ENCODE measurements around the gene ZFPM1. TPM values are rescaled to one million over a fixed set of nuclear protein-coding genes. Genes with fewer than 3 reads are reported as not detected.
A peak's percentile ranks its signal among the peaks of the same experiment; 100 is the strongest.

Gene ZFPM1
- total and polyA plus RNA-seq, 10 donors: 2.3 to 25.3 (median 8.9) TPM

DNA sequence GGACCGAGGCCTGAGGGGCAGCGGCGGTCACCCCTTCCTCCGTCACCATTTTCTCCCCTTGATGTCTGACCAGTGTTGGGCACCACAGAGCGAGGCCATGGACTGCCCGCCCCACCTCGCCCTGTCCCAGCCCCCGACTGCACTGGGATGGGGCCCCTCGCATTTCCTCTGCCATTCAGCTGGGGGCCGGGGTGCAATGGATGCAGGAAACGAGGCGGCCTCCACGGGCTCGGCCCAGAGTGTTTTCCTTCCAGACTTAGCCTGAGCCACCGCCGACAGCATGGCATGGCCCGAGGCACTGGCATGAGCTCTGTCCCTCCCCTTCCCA lies 72.5 kb downstream of the ZFPM1 start:
- no peak for DNase-seq
- Histone ChIP-seq H3K36me3 (peaks cover 0 to 36% (median 15%) of the 10 kb centered on the region in 6 donors), H3K9me3 (no peaks in the 10 kb centered on the region), H3K27ac (peak overlapping the region in 7 of 8 donors; percentile 23 to 84 (median 70)), H3K4me1 (peaks cover 18 to 64% (median 51%) of the 10 kb centered on the region in 6 donors), H3K4me3 (no peak overlapping the region), H3K27me3 (replicated peaks in 1 of 7) (peaks cover 0 to 15% (median 0%) of the 10 kb centered on the region in 7 donors)
- WGBS, 5 donors: 28 to 58% (median 36%) methylated on average over 9 to 17 of the region's 17 CpGs
- intact Hi-C loops (cut with DNase I; ENCODE audit: low total_unique reads): no loop called here
- TF ChIP-seq POLR2AphosphoS5 (IDR thresholded peaks at IDR 0.05): peak in 1 of 3 donors; percentile 23
- TF ChIP-seq, protein P1, sequence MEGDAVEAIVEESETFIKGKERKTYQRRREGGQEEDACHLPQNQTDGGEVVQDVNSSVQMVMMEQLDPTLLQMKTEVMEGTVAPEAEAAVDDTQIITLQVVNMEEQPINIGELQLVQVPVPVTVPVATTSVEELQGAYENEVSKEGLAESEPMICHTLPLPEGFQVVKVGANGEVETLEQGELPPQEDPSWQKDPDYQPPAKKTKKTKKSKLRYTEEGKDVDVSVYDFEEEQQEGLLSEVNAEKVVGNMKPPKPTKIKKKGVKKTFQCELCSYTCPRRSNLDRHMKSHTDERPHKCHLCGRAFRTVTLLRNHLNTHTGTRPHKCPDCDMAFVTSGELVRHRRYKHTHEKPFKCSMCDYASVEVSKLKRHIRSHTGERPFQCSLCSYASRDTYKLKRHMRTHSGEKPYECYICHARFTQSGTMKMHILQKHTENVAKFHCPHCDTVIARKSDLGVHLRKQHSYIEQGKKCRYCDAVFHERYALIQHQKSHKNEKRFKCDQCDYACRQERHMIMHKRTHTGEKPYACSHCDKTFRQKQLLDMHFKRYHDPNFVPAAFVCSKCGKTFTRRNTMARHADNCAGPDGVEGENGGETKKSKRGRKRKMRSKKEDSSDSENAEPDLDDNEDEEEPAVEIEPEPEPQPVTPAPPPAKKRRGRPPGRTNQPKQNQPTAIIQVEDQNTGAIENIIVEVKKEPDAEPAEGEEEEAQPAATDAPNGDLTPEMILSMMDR (IDR thresholded peaks at IDR 0.05 in 8 of 11, conservative IDR thresholded peaks at IDR 0.05 in 3 of 11): no peak

DNA sequence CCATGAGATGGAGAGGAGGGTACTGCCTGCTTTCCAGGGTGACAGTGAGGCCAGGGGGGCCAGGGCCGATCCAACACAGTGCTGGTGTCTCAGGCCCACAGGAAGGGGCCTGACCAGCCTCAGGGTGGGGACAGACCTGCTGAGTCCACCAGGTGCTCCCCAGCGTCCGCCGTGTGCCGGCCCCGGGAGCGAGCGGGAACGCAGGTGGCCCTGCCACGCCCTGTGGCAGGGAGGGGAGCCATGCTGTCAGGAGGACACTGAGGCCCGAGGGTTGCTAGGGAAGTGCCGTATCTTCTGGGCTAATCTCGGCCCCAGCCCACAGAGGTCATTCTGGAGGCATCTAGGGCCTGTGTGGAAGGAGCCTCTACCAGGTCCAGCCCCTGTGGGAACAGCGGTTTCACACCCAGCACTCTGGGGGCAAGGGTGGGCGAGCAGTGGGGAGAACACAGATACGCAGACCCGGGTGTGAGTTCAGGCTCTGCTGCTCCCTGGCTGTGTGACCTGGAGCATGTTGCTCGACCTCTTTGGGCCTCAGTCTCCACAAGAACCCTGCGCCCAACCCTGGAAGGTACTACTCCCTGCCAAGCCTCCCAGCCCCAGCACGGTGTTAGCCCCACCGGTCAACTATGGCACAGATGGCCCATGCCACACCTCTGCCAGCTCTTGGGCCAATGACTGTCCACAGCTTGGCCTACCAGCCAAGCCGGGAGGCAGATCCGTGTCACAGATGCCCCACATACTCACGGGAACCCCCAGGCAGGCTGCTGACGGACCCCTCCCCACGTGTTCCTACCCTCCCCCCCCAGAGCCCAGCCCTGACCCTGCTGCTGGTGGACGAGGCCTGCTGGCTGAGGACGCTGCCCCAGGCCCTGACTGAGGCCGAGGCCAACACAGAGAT lies 73.2 kb downstream of the ZFPM1 start:
- Histone ChIP-seq H3K4me1 (peaks cover 18 to 64% (median 51%) of the 10 kb centered on the region in 6 donors), H3K27ac (peak overlapping the region in 7 of 8 donors; percentile 29 to 84 (median 70)), H3K9me3 (no peaks in the 10 kb centered on the region), H3K36me3 (peaks cover 0 to 40% (median 15%) of the 10 kb centered on the region in 6 donors), H3K27me3 (replicated peaks in 1 of 7) (peaks cover 0 to 15% (median 0%) of the 10 kb centered on the region in 7 donors), H3K4me3 (no peak overlapping the region)
- TF ChIP-seq POLR2AphosphoS5 (IDR thresholded peaks at IDR 0.05) (no peak), POLR2A (IDR thresholded peaks at IDR 0.05) (no peak)
- TF ChIP-seq, protein P1 (IDR thresholded peaks at IDR 0.05 in 8 of 11, conservative IDR thresholded peaks at IDR 0.05 in 3 of 11): no peak
- intact Hi-C loops (cut with DNase I; ENCODE audit: low total_unique reads): no loop called here
- WGBS, 5 donors: 59 to 73% (median 69%) methylated on average over 17 to 29 of the region's 29 CpGs
- DNase-seq: no peak

DNA sequence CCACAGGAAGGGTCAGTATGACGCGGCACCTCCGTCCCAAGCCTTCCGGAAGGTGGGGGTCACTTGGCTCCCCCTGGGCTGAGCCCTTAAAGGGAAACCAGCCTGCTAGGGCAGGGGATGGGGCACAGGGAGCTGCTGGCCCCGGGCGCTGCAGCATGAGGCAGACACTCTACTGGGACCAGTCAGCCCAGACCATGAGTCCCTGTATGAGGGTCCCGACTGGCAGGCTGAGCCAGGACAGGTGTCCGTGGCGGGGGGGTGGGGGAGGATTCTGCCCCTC lies 73.8 kb downstream of the ZFPM1 start:
- TF ChIP-seq, protein P1 (IDR thresholded peaks at IDR 0.05 in 8 of 11, conservative IDR thresholded peaks at IDR 0.05 in 3 of 11): no peak
- TF ChIP-seq POLR2AphosphoS5 (IDR thresholded peaks at IDR 0.05): peak; percentile 42 to 49 (median 45)
- H3K27me3 ChIP-seq (replicated peaks in 1 of 7): peaks cover 0 to 15% (median 0%) of the 10 kb centered on the region in 7 donors
- H3K4me1 ChIP-seq: peaks cover 18 to 69% (median 53%) of the 10 kb centered on the region in 6 donors
- intact Hi-C loops (cut with DNase I; ENCODE audit: low total_unique reads): no loop called here
- H3K27ac ChIP-seq: peak overlapping the region in 6 of 8 donors; percentile 29 to 84 (median 74)
- WGBS, 5 donors: 37 to 83% (median 72%) methylated on average over 4 to 9 of the region's 9 CpGs
- H3K36me3 ChIP-seq: peaks cover 0 to 44% (median 15%) of the 10 kb centered on the region in 6 donors
- no peaks in the 10 kb centered on the region for H3K9me3 ChIP-seq
- peak overlapping the region in 1 of 8 donors; percentile 5 for H3K4me3 ChIP-seq
- no peak for DNase-seq

DNA sequence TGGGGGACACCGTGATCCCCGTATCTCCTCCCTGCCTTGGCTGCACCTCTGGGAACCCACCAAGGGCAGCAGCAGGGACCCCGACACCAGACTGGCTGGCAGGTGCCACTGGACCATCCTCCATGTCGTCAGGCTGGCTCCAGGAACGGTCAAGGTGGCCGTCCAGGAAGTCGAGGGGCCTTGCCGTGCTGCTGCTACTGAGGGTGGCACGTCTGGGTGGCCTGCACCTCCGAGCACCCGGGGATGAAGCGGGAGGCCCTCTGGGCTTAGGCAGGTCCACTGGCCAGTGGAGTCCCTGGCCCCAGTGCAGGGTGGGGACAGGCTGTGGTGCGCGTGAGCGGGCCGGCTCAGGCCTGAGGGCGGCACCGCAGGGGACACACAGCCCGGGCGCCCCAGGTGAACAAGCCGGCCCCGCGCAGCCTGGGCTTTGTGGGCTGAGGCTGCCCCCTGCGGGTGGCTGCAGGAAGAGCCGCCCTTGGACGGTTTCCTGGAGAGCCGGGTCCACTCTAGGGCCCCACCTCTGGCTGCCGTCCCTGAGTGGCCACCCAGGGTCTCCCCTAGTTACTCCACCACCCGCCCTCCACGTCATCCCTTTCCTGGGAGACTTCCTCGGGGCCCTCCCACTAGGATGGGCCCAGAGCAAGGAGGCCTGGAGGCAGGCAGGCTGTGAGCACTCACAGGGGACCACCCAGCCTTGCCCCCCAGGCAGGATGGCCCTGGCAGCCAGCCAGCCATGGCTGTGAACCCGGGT lies 74.3 kb downstream of the ZFPM1 start:
- peak overlapping the region in 1 of 8 donors; percentile 5 for H3K4me3 ChIP-seq
- intact Hi-C loops (cut with DNase I; ENCODE audit: low total_unique reads): no loop called here
- TF ChIP-seq POLR2A (IDR thresholded peaks at IDR 0.05) (no peak), POLR2AphosphoS5 (IDR thresholded peaks at IDR 0.05) (peak in 2 of 3 donors; percentile 55 to 67)
- TF ChIP-seq, protein P1 (IDR thresholded peaks at IDR 0.05 in 8 of 11, conservative IDR thresholded peaks at IDR 0.05 in 3 of 11): peak; percentile 73 to 95 (median 91)
- peaks cover 0 to 15% (median 0%) of the 10 kb centered on the region in 7 donors for H3K27me3 ChIP-seq (replicated peaks in 1 of 7)
- H3K4me1 ChIP-seq: peaks cover 18 to 72% (median 55%) of the 10 kb centered on the region in 6 donors
- peak overlapping the region in 6 of 8 donors; percentile 29 to 84 (median 74) for H3K27ac ChIP-seq
- 13 to 34% (median 33%) methylated on average over 6 to 32 of the region's 32 CpGs for WGBS, 5 donors
- no peaks in the 10 kb centered on the region for H3K9me3 ChIP-seq
- peaks cover 0 to 44% (median 15%) of the 10 kb centered on the region in 6 donors for H3K36me3 ChIP-seq
- peak; percentile 90 for DNase-seq
